Measurements from ENCODE around the gene KRT79.

DNA sequence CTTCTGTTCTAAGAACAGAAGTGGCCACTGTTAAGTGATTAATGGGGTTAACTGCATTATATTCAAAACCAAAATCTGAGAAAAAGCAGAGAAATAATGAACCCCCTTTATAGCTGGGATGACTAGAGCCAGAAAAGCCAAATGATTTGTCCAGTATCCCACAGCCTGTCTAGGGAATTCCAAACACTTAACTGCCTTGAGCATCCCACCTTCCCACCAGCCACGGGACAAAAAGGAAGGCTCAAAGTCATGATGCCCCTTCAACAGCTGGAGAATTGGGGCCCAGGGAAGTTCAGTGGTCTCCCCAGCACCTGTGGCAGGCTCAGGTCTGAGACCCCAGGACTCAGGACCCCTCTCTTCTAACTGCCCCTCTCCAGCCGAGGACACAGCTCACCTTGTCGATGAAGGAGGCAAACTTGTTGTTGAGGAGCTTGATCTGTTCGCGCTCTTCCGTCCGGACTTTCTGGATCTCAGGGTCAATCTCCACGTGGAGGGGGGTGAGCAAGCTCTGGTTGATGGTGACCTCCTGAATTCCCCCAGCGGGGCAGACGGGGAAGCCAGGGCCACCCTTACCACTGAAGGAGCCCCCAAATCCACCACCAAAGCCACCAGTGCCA, 20.8 kb downstream of the KRT79 start:
- TF ChIP-seq CTCF (IDR thresholded peaks at IDR 0.05; ENCODE audit: insufficient read depth, low read length) = no peak
- TF ChIP-seq POLR2AphosphoS5 (IDR thresholded peaks at IDR 0.05; ENCODE audit: low read depth) = no peak
- TF ChIP-seq SPI1 (IDR thresholded peaks at IDR 0.05; ENCODE audit: borderline replicate concordance, low read depth) = no peak
- TF ChIP-seq REST (IDR thresholded peaks at IDR 0.05; ENCODE audit: insufficient replicate concordance, low read depth) = no peak
- no peak for TF ChIP-seq GABPA (IDR thresholded peaks at IDR 0.05; ENCODE audit: low read depth)
